ENCODE results near the gene LRRC37A.
"Not testable (repeated sequence)": the region's sequence is repeated elsewhere in the genome, so short reads cannot be mapped to it uniquely, and the experiment has no call there.

The LRRC37A gene

GRCh38 chr17:46290906-46291546 is 3.9 kb upstream of the LRRC37A start:
- DNase-seq: peak; percentile 85

- DNase-seq: not testable (repeated sequence)
Observed at GRCh38 chr17:46291618-46292017, 3.3 kb upstream of the LRRC37A start.

- not testable (repeated sequence) for DNase-seq
Observed at GRCh38 chr17:46341220-46341619, 46.3 kb downstream of the LRRC37A start.

GRCh38 chr17:46342131-46342530 is 47.2 kb downstream of the LRRC37A start:
- DNase-seq: not testable (repeated sequence)

DNA sequence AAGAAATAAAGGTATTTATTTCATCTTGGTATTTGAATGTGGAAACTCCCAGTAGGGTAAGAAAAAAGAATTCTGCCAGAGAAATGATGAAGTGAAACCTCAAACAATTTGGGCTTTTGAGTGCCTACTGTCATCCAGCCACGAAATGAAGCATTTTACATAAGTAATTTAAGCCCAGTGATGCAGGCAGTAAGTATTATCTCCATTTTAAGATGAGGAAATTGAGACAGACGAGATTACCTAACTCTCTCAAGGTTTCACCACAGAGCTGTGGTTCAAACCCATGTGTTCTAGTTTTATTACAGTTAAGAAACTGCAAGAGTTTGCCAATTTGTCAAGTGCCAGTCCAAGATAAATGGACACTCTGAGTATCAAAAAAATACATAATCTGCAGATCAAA is 53.4 kb downstream of the LRRC37A start:
- not testable (repeated sequence) for DNase-seq

GRCh38 chr17:46349060-46349459 is 54.1 kb downstream of the LRRC37A start:
- not testable (repeated sequence) for DNase-seq

- DNase-seq: not testable (repeated sequence)
Observed at GRCh38 chr17:46353856-46354255, 58.9 kb downstream of the LRRC37A start.

GRCh38 chr17:46361145-46361735 is 66.3 kb downstream of the LRRC37A start:
- not testable (repeated sequence) for DNase-seq

DNA sequence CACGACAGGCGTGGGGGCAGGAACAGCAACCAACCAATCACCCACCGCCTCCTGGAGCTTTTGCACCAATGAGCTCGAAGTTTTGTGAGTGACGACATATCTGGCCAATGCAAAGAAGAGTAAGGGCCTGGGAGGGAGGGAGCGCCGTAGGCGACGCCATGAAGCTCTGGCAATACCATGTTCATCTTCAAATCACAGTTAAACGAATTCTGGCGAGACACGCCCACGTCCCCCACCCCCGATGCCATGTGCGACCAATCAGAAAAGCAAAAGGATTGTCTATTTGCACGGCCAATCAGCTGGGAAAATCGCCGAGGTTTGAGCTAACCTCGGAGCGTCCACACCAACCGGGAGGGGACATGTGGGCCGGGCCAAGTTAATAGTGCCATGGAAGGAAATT is 66.8 kb downstream of the LRRC37A start, which contains the start of gene ARL17B:
TSS of gene ARL17B (minus strand) at position 12 of the 400 bp plus-strand sequence. CDS start 3,369 bp downstream, outside the sequence.
- DNase-seq: not testable (repeated sequence)

GRCh38 chr17:46367520-46367919 is 72.6 kb downstream of the LRRC37A start:
- not testable (repeated sequence) for DNase-seq

- not testable (repeated sequence) for DNase-seq
Observed at GRCh38 chr17:46372236-46373229, 77.6 kb downstream of the LRRC37A start.

DNA sequence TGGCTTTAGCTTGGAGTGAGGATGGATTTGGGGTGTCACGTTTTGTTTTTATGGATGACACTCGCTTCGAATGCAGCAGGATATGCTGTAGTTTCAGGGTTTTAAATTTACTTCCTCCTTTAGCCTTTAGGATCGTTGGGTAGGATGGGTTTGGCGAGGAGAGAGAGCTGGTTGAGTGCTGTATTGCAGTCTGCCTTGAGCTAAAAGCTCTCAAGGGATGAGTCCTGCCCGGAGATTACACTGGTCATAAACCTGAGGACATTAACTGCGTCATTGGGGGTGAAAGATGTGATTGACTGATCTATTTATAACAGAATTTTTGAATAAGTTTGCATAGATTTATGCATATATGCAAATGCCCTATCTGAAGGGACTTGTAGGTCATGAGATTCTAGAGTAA is 78.5 kb downstream of the LRRC37A start:
- not testable (repeated sequence) for DNase-seq

DNA sequence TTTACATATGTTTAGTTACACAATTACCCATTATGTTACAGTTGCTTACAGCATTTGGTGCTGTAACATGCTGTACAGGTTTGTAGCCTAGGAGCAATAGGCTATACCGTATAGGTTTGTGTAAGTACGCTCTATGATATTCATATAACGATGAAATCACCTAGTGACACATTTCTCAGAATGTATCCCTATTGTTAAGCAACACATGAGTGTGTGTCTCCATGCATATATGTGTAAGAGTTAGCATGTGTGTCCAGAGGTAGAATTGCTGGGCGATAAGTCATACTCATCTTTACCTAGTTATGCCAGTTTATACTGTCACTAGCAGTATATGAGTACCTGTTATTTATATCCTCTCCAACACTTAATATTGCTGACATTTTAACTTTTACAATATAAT is 88.2 kb downstream of the LRRC37A start:
- DNase-seq: not testable (repeated sequence)

- not testable (repeated sequence) for DNase-seq
Observed at GRCh38 chr17:46385491-46385890, 90.6 kb downstream of the LRRC37A start.
